Activated CD4-positive, alpha-beta T cell treated with anti-CD3 and anti-CD28 coated beads for 1 hour (primary cell): ENCODE data around the gene TBC1D7.

ENCODE experiments used
- DNase-seq: peaks from one replicate; pipeline ENCODE4 v3.0.0-alpha.2; 2020

Gene TBC1D7

DNA sequence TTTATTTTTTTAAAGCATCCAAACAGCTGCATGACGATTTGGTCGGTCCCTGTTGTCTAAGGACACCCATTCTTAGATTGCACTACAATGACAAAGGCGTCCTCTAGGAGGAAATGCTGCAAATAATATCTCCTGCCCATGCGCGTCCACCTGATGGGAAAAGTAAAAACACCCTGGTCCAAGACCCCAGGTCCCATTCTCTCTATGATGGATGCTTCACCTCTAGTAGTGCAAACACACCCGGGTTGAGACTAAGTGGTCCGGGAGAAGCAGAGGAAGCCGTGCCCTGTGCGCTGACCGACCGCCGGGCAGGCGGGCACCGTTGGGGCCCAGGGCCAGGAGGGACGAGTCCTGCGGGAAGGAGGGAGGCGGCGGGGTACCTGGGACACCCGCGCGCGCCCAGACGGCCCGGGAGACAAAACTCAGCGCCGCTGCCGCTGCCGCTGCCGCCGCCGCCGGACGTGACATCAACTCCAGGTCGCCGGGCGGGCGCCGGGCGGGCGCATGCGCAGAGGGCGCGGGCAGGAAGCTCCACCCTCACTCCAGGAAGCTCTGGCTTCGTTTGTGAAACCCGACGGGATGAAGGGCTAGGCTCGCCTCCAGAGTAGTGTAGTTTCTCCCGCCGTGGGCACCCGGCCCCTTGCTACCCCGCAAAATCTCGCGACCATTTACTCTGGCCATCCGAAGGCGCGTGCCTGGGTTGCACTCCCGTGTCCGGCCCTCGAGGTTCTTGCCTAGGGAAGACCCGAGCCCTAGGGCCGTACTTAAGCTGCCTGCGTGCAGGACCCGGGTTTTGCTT, at the start of gene TBC1D7:
Gene TBC1D7, minus strand, starts transcription at position 462 of the 799 bp plus-strand sequence. CDS start 1,639 bp downstream, outside the sequence.
- DNase-seq, result peak; percentile 89

DNA sequence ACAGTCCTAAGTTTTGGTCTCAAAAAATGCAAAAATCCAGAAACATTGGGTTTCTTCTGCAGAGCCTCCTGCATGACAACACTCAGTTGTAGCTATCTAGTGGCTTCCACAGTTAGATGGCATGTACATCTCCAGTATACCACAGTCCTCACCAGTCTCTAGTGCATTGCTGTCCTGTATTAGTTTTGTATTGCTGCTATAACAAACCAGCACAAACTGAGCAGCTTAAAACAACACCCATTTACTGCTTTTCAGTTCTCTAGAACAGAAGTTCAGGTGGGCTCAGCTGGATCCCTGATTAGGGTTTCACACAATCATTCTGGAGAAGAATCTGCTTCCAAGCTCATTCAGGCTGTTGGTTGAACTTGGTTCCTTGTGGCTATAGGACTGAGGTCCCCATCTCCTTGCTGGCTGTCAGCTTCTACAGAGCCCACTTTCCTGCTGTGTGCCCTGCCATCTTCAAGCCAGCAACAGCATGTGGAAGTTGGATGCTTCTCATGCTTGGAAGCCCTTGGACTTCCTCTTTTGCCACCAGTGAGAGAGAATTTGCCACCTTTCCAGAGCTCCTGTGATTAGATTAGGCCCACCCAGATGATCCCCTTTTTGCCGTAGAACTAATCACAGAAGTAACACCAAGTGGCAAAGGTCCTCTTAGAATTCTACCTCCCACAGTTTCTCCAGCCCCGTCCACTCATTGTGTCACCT, 48.9 kb upstream of the TBC1D7 start:
- DNase-seq, result no peak

DNA sequence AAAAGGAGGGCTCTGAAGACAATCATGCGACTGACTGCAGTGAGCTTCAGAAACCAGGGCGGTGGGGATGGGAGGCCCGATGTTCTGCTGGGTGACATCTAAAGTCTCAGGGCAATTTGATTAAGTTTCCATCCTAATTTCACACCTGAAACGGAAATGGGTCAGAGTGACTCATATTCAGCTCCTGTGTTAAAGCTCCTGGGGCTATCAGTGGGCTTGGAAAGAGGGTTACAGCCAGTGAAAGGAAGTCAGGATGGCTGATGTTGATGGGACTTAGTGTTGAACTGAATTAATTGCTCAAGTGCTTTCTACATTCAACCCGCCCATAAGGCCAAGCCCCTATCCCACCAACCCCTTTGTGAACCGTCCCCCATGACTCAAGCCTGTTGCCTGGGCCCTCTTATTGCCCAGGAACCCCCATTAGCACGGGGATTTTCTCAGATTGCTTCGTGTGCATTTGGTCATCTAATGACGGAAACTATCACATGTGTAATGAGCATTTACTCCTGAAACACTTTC, 47.1 kb upstream of the TBC1D7 start:
- no peak for DNase-seq

DNA sequence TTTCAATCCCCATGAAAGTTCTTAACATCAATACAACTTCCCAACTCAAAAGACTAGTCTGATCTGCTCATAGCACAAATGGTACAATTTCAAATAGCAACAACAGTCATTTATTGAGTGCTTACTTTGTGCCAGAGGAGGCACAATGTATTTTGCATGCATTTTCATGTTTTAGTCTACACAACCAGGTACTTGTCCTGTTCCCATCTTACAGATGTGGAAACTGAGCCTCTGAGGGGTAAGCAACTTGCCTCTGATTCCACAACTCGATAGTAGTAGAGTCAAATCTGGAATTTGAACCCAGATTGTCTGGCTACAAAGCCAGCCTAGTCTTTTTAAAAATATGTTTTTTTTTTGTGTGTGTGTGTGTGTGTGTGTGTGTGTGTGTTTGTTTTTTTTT, 45.6 kb upstream of the TBC1D7 start:
- DNase-seq, result no peak

DNA sequence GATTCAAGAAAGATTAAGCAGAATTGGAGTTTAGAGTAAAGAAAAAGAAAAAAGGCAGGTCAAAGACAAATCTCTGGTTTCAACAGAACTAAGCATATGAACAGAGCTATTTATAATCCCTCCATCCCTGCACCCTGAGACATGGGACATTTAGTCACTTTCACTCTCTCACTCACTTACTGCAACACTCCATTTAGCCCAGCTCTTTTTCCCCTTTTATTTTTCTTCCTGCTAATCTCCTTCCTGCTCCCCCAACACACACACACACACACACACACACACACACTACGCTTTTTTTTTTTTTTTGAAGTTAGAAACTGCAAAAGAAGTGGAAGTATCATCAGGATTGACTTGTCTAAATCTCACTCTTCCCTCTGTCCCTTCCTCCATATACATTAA, 45.1 kb upstream of the TBC1D7 start:
- DNase-seq, result no peak

DNA sequence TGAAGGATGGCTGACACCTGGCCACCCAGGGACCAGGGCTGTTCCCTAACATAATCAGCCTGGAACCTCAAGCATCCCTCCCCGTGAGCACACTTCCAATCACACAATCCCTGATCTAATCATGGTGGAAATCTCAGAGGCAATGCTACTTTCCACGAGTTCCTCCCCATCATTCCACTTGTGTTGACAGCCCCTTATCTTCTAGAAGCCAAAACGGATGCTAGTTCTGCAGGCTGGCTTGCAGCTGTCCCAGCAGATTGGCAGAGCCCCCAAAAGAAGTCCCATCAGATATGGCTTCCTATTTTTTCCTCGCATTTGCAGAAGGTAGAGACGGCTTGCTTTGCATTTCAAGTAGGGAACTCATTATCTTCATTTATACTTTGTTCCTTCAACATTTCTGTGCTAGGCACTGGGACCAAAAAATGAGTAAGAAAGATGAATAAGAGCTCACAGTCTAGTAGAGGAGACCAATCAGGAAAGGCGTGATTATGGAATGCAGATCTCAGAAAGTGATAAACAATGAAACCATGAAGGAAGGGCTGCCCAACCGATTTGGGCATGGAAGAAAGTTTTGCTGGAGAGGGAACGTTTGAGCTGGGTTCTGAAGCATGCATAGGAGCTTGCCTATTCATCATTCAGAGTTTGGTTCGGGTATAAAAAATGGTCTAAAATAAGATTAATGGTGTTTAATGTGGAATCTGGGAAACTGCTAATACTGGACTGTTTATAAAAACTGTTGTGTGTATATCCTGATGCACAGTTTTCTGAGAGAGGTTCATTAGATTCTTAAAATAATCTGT, 44.6 kb upstream of the TBC1D7 start:
- no peak for DNase-seq

DNA sequence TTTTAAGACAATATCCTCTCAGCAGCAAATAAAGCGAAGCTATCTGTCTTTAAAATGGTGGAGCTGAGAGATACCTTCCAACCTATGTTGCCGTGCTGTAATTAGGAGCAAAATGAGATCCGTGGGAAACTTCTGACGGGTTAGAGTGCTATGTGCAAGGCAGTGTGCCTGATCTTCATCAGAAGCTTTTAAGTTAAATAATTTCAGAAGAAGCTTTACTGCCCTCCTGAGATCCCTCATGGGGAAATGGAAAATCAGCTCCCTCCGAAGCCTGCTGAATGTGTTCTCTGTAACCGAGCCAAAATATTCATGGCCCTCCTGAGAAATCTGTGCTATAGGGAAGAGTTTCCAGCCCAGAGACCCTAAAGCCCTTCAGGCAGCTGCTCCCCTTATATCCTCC, 43.7 kb upstream of the TBC1D7 start:
- DNase-seq, result no peak

DNA sequence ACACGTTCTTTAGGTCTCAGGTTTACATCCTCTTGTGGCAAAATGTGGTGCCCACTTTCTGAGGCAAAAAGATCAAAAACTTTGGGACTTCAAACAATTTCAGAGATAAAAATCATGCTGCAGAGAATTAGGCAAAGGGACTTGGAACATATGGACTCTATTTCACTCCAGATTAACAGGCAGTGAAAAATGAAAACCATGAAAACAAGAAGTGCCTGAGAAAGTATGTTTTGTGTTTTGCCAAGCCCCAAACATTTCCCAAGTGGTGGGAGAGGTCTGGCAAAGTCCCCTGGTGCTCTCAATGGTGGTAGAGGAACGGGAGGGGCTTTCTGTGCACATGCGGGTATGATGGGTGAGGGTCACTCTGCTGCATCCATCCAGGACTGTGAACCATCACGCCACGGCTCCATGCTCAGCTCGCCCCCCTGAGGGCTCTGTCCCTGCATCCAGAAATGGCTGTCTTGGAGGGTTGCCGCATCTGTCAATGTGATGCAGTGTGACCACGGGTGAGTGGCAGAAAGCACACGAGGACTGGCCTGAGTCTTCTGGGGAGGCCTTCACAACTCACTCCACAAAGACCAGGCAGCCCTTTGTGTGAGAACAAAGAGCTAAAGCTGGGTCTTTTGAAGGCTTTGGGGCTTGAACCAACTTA, 43.2 kb upstream of the TBC1D7 start:
- DNase-seq, result no peak

DNA sequence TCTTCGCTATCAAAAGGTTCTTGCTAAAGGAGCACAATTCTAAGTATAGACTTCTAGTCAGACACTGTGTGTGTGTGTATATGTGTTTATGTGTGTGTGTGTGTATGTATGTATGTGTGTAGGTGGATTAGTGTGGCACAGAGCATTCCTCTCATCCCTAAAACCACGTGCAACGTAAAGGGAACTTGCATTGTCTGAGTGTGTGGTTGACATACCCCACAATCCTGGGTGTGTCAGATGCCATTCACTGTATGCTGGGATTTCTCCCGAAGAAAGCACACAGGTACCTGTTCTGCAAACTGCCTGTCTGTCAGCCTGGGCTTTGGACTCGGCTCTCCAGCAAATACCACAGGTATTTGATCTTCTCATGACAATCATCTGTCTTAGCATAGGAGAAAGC, 42.3 kb upstream of the TBC1D7 start:
- no peak for DNase-seq

DNA sequence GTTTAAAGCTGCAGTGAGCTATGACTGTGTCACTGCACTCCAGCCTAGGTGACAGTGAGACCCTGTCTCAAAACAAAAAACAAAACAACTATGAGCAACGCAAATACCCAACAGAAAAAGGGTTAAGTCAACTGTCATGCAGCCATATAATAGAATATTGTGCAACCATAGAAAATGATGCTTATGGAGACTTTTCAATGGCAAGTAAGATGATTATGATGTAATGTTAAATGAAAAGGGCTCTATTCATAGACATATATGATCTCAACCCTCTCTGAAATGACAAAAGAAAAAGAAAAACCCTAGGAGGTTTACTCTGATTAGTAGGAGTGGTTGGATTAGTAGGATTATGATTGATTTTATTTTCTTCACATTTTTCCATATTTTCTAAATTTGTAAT, 41.3 kb upstream of the TBC1D7 start:
- DNase-seq, result no peak

DNA sequence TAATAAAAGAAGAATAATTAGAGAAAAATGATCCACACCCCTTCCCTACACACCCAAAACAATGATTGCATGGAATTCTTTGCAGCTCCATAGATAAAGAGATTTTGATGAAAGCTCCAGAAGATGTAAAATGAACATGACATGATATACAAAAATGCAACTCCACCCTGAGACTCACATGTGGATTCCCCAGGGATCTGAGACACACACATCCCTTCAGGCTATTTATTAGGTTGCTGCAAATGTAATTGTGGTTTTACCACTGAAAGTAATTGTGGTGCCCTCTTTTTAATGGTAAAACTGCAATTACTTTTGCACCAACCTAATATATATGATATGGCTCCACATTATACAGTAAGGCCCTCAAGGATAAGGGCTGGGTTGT, 40.4 kb upstream of the TBC1D7 start:
- no peak for DNase-seq

DNA sequence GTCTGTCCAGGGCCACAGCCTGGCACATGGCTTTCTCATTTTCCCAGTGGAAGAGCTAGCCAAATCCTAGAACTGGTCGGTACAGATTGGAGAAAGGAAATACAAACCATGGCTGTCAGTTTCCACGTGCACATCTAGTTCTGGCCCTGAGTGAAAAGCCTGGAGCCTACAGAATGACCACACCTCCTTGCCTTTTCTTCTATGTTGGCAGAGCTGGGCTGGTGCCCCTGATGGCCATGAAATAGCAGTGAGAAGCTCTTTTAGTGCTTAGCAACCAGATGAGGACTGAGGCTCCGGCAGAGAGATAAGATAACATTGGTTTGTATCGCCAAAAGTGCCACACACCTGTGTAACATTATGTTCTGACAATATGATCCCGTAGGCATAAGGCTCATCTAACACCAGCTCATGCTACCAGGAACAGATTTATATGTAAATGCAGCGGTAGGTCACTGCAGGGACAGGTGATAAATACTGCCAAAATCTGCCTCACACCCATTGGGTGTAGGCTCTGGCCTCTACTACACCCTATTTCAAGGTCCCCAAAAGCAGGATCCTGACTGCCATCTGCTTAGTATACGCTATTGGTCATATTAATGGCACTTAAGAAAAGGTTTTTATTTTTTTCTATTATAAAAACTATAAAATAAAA, 39.9 kb upstream of the TBC1D7 start:
- DNase-seq, result no peak

DNA sequence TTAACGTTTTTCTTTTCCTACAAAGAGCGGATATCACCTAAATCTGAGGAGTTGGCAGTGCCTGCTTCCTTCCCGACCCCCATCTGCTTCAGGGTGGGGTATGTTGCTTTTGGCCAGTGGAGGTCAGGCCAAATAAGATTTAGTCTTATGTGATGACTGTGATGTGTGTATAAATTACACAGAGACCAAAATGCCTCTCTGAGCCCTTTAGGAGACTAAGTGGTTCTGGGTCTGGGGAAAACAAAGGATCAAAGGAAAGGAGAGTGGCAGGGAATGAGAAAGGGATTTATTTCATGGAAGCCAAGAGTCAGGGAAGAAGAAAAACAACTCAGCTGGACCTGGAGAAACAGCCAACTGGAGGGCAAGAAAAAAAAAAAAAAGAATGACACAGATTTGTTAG, 39.1 kb upstream of the TBC1D7 start:
- DNase-seq, result no peak

DNA sequence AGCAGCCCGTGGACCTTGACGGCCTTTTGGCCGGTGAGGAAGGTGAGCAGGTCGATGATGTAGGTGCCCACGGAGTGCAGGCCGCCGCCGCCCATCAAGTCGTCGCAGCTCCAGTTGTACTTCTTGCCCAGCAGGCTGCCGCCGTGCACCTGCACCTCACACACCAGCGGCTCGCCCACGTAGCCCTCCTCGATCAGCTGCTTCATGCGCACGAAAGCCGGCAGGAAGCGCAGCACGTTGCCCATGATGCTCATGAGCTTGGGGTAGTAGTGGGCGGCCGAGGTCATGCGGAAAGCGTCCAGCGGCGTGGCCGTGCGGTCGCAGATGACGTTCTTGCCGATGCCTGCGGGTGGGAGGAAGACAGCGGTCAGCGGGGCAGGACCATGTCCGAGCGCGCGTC, 37.0 kb upstream of the TBC1D7 start:
- no peak for DNase-seq

DNA sequence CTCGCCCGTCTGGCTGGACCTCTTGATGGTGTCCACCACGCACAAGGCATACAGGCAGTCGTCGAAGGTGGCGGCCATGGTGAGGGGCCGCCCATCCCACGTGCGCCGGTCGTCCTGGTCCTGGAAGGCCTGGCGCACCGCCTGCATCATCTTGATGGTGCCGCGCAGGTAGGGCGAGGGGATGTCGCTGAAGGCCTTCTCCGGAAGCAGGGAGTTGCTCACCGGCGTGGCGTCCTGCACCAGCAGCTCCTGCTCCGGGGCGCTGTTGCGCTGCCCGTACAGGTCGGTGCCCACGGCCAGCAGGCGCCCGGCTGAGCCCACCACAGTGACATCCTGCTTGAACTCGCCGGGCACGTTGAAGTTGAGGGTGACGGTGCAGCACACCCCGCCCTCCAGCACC, 36.5 kb upstream of the TBC1D7 start:
- DNase-seq, result no peak

DNA sequence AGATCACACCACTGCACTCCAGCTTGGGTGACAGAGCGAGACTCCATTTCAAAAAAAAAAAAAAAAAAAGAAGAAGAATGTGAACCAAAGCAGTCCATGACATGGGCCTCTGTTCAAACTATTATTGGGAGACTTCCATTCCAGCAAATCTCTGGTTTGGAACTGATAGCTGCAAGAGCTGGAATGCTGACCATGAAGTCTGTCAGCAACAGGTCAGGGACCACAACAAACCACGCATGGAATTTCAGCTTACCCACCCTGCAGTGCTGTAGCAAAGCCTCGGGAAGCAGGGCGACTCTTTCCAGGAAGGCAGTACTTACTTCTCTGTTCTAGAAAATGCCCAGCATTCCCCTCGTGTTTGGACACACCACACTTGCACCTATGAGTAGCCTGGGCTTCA, 34.1 kb upstream of the TBC1D7 start:
- no peak for DNase-seq

DNA sequence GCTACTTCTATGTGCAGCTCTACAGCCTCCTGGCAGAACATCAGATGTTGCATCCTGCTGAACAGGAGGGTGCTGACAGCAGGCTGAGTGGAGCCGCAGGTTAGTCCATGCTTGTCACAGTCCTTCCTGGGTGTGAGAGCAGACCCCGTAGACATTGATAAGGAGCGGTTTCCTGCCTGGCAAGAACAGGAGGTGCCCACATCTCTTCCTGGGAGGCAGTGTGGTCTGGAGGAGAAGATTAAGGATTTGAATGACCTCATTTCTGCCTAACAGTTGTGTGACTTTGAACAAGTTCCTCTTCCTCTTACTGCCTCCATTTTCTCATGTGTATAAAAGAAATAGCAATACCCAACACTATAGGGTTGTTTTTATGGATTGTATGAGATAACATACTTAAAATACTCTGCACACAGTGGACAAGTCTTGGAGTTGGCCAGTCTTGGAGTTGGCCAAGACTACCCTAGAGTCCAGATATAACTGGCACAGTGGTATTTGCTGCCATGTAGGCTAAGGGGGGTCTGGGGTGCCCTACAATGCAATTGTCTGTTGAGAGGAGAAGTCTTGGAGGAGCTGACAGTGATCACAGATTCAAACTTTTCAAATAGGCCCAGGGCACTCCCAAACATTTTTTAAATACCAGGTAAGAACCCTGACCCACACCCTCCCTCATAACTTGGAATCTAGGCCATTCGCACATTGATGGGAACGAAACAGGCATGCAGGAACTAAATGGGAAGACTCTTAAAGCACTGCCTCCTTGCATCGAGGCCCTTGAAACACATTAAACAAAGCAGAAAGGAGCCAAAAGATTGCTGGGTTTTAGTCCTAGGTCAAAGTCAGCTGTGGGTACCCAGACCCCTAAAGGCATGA, 32.6 kb upstream of the TBC1D7 start:
- DNase-seq, result no peak

DNA sequence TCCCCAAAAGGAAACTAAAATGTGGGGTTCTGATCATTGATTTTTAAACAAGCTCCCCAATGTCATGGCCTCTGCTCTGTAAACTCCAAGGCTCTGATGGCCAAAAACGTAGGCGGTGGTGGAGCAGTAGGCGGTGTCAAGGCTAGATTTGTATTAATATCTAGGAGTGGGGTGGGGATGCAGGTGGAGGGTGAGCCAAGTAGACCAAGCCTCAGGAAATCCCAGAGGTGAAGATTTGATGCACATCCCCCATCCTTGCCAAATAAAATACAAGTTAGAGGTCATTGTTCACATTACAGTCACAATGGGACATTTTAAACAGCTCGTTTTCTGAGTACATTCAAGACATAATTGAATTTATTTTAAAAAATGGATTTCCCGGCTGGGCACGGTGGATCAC, 30.9 kb upstream of the TBC1D7 start:
- no peak for DNase-seq

DNA sequence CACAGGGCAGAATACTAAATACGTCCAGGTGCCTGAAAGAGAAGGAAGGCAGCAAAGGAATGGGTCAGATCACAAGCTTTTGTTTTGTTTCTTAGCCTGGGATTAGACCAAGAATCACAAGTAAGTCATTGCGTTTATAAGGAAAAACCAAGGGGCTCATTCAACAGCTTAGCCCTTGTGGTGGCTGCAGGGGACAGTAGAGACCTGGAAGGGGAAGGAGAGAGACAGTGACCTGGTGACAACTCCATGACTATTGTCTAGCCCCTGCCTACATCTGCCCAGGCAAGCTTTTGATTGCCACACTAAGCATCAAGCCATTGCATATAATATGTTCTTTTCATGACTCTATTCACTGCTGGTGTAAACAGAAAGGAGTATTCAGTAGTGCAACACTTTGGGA, 30.2 kb upstream of the TBC1D7 start:
- DNase-seq, result no peak

DNA sequence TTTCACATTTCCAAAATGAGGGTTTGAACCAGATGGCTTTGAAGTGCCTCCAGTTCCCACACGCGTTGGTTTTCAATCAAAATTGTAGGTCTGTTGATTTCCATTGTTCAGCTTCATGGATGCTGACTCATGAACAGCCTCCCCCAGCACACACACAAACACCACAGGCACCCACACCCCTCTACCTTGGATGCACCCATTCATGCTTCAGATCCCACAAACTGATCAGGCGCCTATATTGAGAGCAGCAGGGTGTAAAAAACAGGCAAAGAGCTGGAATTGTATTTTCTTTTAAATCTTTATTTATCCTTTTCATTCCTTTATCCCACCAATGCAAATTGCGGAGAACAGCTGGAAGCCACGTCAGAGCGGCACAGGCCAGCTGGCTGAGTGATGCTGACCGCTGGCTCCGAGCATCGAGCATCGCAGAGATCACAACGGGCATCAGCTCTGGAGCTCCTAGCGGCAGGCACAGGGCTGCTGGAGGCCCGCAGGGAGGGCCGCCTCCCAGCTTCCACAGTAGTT, 29.3 kb upstream of the TBC1D7 start:
- DNase-seq, result no peak
